Measurements from ENCODE around the gene EWSR1.

DNA sequence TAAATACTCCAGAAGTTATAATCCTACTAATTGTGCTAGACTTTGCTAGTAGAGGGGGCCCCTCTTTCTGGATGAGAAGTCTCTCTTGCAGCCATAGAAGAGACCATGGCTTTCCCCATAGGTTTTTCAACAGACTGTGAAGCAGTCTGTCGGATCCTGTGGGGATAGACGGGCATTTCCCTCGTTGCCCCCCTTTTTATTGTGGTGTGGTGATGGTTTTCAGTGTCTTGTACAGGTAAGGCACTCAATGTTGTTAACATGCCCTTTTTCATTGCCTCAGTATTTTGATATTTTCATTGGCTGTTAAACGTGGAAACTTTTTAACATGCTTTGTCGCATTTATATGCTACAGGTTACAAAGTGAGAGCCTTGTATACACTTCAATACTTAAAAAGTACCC, 22.0 kb downstream of the EWSR1 start:
- no peak for TF ChIP-seq POLR2A (IDR thresholded peaks at IDR 0.05)
- no peak for TF ChIP-seq CTCF (IDR thresholded peaks at IDR 0.05)
- TF ChIP-seq EP300 (IDR thresholded peaks at IDR 0.05): no peak
